Activated CD4-positive, alpha-beta T cell treated with anti-CD3 and anti-CD28 coated beads, Interleukin-2, amount 50 U/mL, for 16 hours (primary cell): Measurements from ENCODE around the gene CDRT4.

ENCODE experiments used
- DNase-seq: peaks from one replicate; pipeline ENCODE4 v3.0.0-alpha.2; 2020

CDRT4 gene

DNA sequence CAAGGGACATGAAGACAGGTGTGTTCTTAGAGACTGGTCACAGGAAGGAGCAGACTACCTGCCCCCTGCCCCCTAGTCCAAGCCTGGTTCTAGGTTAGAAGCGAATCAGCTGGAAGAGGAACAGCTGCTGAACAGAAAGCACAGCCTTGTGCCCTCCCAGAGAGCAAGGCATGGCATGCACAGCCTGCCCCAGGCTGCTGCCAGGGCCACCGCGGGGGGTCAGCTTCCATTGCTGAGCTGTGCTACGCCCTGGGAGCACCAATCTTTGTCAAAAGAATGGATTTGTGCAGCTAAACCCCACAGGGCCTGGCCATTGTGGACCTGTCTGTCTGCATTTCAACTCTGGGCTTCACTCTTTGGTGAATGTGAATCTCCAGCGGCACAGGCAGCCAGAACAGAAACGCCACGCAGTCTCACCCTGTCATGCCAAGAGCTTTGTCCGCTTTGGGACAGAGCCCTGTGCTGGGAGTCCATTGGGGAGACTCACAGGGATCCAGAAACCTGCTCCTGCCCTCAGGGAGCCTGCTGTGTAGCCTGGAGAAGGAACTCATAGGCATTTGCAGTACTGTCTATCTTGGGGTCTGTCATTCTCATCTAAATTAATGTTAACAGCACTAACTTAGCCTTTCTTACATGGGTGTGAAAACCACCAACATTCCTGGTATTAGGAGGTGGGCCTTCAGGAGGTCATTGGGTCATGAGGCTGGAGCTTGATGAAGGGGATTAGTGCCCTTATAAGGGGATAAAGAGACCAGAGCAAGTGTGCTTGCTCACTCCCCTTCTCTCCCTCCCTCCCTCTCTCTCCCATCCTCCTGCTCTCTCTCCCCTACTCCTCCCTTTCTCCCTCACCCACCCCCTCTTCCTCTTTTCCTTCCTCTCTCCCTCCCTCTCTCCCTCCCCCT, 25.6 kb upstream of the CDRT4 start:
- DNase-seq: no peak

DNA sequence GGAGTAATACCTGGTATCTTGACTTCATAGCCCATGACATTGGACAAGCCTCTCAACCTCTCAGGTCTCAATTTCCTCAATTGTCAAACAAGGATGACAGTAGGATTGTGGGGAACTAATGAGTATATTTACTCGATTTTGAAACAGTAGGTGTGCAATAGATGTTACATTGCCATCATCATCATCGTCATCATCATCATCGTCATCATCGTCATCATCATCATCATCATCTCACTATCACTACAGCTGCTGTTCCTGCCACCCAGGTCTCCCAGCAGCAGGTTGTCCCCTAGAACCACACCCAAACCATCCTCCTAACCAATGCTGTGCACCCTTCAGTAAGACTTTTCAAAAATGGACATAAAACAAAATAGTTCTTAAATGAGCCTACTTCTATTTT, 24.8 kb upstream of the CDRT4 start:
- no peak for DNase-seq

DNA sequence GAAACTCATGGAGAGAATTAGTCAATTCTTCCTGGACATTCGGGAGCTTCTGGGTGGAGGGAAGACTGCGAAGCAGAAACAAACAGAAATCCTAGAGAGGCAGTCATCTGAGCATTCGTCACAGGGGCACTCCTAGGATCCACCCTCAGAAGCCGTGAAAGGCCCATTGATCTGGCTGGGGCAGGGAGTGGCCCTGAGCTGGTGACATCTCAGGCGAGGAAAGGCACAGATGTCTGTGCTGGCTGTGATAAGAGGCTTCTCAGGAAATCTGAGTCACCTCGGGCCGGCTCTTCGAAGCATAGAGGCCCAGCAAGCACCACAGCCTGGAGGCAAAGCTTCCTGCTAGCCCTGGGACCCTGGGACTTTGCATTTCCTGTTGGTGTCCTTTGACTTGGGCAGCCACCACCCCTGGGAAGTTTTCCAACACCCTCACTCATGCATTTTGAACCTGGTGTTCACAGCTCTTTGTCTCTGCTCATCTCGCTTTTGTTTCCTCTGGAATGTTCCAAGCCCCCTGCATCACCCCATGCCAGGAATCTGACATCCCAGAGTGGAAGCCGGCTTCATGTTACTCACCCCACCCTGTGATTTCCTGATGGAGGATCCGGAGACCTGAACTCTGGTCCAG, 23.3 kb upstream of the CDRT4 start:
- DNase-seq: peak; percentile 20

DNA sequence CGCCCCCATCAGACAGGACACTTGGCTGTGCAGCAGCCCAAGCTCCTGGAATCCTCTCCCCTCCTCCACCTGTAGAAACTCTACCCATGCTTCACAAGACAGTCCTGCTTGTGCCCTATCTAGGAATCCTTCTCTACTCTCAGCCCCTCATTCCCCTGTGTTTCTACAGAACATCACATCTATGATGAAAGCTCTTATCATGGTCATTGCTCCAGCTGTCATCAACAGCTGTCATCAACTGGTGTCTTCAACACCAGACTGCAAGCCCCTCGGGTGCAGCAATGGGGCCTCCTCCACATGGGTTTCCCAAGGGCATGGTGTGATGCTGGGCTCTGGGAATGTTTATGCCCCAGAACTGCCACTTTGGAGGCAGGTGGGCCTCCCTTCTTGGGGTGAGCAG, 21.1 kb upstream of the CDRT4 start:
- DNase-seq: no peak

DNA sequence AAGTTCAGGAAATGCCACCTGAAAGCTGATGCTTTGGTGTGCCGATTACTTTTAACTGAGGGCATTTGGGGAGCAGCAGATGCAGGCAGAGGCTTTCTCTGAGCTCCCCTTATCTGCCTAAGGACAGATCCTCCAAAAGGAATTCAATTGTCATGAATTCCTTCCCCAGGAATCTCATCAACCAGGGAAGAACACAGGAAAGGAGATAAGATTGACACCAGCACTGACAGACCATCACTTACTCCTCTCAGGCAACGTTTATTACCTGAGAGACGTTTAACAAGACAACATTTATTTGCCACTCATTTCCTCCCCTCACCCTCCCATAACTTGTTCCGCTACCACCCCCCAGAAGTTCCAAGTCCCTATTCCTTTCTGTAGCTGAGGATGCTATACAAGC, 17.6 kb upstream of the CDRT4 start:
- DNase-seq: no peak

DNA sequence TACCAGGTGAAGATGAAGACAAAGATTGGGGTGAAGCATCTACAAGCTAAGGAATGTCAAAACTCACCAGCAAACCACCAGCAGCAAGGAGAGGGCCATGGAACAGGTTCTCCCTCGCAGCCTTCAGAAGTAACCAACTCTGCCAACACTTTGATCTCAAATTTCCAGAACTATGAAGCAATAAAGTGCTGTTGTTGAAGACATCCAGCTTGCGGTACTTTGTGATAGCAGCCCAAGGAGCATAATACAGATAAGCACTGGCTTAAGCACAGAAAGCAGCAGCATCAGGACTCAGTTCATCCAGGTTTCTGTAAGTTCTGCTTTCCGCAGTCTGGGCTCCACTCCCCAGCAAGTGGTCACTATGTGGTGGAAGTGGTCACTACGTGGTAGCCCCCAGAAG, 16.0 kb upstream of the CDRT4 start:
- no peak for DNase-seq

DNA sequence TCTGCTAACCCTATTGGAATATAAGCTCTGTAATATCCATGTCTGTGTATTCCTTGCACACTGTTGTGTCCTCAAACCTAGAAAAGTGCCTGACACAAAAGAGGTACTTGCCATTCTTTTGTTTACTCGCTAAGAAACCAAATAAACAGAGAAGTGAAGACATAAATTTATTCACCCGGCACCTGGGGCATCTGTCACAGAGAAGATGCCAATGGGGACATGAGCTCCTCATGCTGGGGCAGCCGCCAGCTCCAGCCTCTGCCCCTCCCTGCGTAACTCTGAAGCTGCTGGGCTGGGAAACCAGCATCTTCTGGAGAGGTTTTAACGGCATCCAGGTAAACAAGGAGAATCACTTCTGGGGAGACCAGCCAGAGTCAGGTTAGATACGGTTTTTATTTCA, 15.1 kb upstream of the CDRT4 start:
- no peak for DNase-seq

DNA sequence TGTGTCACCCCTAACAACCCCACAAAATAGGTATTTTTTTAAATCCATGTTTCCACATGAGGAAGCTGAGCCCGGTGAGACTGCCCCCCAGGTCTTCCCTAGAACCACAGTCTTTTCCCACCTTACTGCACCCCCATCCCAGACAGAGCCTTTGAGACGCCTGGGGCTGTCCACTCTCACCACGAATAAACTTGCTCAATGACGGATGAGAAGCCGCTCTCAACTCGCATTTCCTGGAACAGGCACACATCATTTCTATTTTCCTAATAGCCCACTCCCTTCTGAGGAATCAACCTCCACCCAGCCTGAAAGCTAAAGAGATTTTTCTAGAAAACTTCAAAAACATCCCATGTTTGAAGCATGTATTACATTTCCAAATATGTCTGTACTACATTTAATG, 14.1 kb upstream of the CDRT4 start:
- DNase-seq: no peak

DNA sequence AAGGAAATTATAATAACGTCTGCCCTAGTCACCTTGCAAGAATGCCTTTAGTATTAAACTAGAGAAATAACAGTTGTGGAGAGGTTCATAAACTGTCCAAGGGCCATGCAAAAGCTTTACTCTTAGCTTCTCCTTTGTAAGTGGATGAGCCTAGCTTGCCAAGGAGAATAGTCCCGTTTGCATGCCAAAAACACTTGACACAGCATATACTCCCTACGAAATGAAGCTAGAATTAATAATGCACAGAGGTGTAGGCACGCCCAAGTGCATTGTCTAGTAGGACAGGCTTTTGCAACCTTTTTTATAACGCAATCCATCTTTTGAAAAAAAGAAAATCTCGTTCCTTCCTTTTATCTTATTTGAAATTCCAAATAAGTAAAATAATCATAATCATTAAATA, 12.8 kb upstream of the CDRT4 start:
- DNase-seq: no peak

DNA sequence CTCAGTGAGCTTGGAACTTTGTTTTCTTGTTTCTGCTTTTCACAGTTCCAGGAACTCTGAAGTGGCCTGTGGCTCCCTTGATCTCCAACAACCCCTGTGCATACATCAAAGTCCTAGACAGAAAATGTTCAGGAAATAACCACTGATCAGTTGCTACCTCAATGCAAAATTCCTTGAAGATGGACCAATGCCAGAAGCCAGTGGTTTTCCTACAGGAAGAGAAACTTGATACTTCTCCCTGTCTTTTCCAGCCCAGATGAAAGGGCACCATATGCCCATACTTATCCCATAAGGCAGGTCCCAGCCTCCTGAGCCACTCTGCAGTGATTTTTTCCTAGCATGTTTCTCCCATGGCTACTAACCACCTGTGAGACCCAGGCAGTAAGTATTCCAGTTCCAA, 12.3 kb upstream of the CDRT4 start:
- DNase-seq: no peak

DNA sequence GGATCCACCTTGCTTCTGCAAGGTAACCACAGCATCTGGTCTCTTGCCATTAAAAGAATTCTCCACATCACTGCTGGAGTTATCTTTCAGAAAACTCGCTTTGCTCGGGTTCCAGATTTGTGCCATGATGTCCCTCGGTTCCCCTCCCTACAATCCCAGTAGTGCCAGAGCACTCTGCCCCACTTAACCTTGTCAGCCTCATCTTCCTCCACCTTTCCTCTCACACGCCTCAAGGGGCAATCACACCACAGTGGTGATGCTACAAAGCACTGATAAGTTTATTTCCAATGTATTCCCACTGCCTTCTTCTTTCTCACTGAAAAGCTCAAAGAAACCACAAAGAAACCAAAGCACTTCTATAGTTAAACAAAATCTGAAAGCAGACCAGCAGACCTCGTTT, 11.4 kb upstream of the CDRT4 start:
- no peak for DNase-seq

DNA sequence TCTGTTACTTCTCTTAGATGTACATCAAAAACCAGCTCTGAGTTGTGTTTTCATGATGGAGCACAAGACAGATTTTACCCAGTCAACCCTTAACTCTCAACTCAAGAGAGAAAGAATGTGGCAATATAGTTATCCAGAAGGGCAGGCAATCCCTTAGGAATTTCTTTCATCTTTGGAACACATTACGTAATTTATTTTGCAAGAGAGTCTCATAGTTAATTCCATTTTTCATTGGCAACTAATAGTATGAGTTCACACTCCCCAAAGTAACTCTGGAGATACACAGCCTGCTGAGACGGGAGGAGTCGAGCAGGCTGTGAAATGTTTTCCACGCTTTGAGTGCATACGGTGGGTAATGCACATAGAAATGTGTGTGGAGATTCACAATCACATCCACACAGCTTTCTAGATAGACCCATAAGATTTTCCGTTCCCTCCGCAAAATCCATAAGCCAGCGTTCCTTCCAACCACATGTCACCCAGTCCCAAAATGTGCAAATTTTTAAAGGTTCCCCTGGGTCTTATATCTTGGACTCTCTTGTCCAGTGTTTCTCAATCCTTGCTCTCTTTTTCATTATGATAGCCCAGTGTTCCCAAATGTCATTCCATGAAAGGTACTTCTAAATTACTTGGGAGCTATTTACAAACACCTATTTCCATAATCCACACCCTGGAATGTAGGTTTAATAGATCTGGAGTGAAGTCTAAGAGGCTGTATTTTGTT, 8.4 kb upstream of the CDRT4 start:
- DNase-seq: no peak

DNA sequence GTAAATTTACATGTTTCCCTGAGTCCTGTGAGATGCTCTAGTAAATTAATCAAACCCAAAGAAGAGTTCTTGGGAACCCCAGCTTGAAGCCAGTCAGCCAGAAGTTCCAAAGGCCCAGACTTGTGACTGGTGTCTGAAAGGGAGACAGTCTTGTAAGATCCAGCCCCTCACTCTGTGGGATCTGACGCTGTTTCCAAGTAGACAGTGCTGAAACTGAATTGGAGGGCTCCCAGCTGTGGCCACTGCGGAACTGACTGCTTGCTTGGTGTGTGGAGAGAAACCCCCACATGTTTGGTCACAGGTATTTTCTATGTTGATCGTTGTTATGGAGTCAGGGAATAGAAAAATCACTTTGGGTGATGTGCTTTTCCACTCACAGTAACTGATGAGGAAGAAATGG, 5.5 kb upstream of the CDRT4 start:
- DNase-seq: no peak

DNA sequence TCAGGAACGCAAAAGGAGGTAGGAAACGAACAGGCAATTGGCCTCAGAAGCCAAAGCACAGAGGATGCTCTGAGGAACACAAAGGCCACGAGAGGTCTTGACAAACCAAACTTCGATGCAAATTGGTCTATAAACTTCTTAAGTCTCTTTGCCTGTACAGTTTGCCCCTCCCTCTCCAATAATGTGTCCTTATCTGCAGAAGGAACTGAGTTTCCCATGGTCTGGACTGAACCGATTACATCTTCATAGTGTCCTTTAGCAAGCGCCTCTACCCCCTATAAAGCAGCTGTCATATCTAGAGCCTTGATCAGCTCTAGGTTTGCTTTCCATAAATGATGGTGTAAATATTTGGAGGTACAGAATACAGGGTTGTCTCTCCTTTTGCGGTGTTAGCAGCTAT, 3.1 kb upstream of the CDRT4 start:
- DNase-seq: no peak

DNA sequence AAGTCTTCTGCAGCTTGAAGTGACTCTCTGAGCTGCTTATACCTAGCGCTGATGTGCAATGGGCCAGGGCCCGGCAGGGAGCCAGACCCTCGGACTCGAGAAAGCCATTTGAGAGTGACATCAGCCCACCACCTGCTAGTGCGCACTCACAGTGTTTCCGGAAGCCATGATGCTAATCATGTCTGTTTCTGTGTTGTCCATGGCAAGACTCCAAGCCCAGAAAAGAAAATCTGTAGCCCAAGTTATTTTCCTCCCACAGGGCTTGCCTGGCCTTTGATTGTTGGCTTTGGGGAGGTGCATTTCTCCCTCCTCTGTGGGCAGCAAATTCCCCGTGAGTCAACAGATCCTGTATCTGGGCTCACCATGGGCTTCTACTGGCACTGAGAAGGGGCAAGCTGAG, 1.8 kb upstream of the CDRT4 start:
- no peak for DNase-seq

DNA sequence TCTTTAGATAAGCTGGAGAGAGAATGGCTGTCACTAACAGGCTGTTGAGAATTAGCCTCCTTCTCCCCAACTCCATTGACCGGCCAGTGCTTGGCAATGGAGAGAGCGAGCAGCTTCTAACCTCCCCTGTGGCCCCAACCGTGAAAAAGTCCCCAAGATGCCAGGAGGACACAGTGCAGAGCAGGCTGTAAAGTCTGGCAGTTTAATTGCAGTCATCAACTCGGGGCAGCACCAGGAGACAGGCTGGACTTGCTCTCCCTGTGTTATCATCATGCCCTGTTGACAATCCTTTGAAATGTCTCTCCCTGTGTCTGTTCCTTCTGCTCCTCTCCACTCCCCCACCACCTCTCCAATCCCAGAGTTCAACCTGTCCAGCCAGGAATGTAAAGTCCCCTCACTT, 705 bp upstream of the CDRT4 start:
- no peak for DNase-seq

DNA sequence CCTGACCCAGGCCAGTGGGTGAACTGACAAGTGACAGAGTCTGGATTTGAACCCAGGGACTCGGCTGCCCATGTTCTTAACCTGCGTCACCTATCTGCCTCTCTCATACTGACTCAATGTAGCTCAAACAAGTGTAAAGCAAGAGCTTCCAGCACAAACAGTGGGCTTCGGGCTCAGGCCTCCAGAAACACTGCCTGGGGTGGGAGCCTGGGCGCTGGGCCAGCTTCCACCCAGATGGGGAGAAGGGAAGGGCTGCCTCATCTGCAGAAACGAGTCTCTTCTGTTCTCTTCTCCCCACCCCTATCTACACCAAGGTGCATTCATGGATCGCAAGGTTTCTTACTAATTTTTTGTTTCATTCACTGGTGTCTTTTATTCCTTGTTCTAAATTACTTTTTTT, 1.3 kb downstream of the CDRT4 start:
- no peak for DNase-seq

DNA sequence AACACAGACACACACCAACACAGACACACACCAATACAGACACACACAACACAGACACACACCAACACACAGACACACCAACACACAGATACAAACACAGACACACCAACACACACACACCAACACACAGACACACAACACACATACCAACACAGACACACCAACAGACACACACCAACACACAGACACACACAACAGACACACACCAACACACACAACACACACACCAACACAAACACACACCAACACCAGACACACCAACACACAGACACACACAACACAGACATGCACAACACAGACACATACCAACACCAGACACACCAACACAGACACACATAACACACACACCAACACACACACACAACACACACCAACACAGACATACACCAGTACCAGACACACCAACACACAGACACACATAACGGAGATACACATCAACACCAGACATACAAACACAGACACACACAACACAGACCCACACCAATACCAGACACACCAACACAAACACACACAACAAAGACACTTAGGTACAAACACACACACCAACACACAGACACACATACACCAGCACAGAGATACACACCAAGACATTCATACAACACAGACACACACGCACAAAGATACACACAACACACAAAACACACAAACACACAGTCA, 2.2 kb downstream of the CDRT4 start:
- no peak for DNase-seq

DNA sequence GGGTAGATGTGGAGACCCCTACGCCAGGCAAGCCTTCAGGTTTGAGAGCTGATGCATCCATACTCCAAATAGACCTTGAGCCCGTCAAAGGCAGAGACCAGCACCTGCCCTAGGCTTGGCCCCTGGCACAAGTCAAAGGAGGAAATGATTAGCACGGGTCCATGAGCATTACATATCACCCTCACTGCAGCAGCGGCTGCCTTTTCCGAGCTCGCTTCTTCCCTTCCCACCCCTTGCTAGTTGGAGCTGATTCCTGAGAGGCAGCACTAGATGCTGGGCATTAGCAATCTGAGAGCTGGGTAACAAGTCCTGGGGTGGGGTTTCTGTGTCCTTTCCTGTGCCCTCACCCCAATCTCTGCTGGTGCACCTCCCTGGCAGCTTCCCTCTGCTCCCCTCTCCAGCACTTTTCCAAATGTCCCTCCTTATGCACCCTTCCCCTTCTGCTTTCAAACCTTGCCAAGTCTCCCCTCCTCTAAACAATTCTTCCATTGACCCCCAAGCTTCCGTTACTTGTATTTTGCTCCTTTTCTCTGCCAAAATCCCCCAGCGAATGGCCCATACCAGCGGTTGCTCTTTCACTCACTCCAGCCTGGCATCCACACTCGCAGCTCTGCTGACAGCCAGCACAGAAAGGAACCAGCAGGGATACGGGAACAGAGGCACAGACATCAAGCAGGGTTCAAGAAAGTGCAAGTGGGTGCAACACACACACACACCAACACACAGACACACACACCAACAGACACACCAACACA, 3.0 kb downstream of the CDRT4 start:
- no peak for DNase-seq

DNA sequence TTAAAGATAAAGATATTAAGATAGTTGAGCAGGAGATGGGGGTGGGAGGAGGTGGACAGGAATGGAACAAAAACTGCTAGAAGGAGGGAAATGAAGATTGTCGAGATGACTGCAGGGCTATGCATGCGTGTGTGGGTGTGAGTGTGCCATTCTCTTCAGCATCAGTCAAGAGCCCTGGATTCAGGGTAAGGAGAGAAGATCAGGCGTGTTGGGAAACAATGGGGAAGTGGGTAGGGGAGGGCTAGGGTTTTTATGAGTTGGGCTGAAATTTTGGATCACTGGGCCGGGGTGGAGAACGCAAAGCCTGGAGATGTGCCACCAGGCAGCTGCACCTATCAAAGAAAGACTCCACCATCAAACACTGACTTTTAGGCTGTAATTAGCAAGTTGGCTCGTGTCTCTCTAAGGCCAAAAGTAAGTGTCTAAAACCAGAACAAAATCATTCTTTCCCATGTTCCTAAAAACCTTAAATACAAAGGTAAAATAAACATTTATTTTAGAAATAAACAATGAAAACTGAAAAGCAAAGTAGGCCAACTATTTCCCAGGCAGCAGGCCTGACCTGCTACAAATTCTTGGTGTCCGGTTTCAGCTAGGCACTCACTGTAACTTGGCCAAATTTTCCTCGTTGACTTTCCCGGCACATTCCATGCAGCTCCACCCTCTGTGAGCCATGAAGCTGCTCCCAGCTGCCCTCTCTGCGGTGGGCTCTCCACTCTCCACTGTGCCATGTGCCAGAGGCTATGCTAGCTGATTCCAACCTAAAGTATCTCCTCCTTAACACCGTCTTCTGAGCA, 4.2 kb downstream of the CDRT4 start:
- no peak for DNase-seq

DNA sequence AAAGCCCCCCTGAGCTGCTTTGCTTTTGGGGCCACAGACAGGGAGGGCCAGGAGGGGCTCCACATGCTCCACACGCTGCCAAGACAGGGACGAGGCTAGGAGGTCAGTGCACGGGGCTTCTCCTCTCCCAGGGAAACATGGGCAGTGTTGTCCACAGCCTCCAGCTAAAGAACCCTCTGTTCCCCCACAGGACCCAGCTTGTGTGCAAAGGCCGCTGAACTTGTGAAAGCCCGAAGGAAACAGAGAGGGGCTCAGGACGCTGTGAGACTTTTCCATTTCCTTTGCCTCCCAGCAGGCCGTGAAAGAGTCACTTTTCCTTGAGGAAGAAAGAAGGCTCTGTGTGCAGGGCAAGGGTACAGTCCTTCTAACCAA, 9.7 kb downstream of the CDRT4 start:
- no peak for DNase-seq
